Measurements from ENCODE around the gene CACNA1I. TPM values are rescaled to one million over a fixed set of nuclear protein-coding genes. Genes with fewer than 3 reads are reported as not detected.

CACNA1I gene
- polyA plus RNA-seq, 1 donor from 2014 or later: 0.04 TPM

DNA sequence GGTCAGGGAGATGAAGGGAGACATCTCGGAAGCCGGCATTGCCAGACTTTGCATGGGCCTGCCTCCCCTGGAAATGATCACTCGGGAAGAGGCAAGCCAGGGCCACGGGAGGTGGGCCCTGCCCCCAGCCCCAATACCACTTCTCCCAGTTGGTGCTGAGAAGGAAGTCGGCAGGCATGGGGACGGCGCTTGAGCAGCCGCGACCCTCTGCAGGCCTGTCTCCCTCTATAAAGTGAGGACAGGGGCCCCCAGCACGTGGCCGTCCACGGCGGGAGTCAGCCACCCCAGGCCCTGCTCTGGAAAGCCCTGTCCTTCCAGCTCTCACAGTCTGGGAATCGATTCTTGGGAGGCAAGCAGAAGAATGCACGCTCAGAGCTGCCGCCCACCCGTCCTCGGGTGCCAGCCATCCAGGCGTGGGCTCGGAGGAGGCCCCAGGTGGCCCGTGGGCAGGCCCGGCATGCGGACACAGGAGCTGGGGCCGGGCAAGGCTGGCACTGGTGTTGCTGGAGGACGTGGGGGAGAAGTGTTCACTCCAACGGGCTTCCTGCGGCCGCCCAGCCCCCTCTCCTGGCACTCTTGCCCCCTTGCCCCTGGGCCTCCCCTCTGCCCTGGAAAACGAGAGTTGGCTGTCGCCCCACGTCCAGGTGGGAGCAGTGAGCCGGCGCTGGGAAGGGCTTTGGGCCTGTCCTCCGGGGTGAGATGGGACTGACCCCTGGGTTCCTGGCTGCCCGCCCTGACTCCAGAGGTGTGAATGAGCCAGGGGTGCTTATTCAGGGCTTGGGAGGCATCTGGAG is 77.5 kb downstream of the CACNA1I start:
- H3K27me3 Mint-ChIP-seq: peaks cover 3% of the 10 kb centered on the region
- H3K4me3 Mint-ChIP-seq: no peak overlapping the region
- H3K9me3 Mint-ChIP-seq: no peaks in the 10 kb centered on the region
- H3K27ac Mint-ChIP-seq: no peak overlapping the region
- no peaks in the 10 kb centered on the region for H3K4me1 Mint-ChIP-seq
- H3K36me3 Mint-ChIP-seq: no peaks in the 10 kb centered on the region

DNA sequence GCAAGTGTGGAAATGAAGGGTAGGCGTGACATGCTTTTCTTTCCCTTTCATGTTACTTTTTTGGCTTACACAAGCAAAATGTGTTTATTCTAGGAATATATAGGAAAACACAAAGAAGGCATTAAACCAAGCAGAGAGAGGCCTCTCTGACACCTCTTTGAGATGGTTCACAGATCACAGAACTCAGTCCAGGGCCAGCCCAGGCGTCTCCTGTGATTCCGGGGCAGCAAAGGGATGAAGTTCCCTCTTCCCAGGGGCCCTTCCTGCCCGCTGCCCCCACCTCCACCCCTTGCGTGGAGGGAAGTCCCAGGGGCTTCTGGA is 78.0 kb downstream of the CACNA1I start:
- Mint-ChIP-seq H3K27me3 (peaks cover 3% of the 10 kb centered on the region), H3K36me3 (no peaks in the 10 kb centered on the region), H3K4me1 (no peaks in the 10 kb centered on the region), H3K4me3 (no peak overlapping the region), H3K9me3 (no peaks in the 10 kb centered on the region), H3K27ac (no peak overlapping the region)

GRCh38 chr22:39649500-39650089 is 79.0 kb downstream of the CACNA1I start:
- H3K27me3 Mint-ChIP-seq: no peaks in the 10 kb centered on the region
- H3K27ac Mint-ChIP-seq: no peak overlapping the region
- H3K4me1 Mint-ChIP-seq: no peaks in the 10 kb centered on the region
- H3K36me3 Mint-ChIP-seq: no peaks in the 10 kb centered on the region
- H3K4me3 Mint-ChIP-seq: no peak overlapping the region
- no peaks in the 10 kb centered on the region for H3K9me3 Mint-ChIP-seq

DNA sequence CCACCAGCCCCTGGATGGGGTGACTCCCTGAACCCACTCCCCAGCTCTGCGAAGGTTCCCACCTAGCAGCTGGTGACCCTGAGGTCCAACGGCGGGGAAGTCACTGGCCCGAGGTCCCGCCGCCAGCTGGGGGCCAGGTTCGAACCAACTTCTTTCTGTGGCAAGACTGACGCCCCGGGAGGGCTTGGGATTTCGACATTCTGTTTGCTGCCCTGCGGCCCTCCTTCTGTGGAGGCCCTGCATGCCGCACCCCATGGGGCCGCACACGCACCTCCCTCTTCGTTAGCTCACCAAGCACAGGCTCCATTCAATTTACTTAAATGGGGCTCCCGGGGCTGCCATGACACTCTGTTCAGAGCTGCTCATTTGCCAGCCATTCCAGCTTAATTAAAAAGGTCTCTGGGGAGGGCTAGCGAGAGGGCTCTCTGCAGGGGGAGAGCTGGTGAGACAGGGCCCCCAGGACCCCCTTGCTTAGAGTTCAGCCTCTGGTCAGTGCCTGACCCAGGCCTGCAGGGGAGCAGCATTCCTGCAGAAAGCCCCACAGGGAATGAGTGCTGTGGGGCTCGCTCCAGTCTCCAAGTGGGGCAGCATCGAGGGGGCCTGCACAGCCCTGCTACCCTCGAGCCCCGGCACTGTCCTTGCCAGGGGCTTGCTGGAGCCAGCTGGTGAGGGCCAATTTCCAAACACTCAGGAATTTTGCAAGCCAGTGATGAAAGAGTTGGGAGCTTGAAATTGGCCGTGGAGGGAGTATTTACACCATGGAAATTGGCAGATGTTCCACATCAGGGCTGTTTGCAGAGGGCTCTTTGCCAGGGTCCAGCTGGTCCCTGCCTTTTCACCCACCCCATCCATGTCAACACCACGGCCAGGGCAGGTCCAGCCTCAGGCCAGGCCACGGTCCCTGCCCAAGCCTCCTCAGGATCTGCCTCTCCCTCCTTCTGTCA is 80.8 kb downstream of the CACNA1I start:
- Mint-ChIP-seq H3K27ac (no peak overlapping the region), H3K4me1 (no peaks in the 10 kb centered on the region), H3K4me3 (no peak overlapping the region), H3K9me3 (no peaks in the 10 kb centered on the region), H3K36me3 (no peaks in the 10 kb centered on the region), H3K27me3 (peaks cover 9% of the 10 kb centered on the region)

GRCh38 chr22:39652990-39653786 is 82.6 kb downstream of the CACNA1I start:
- Mint-ChIP-seq H3K27me3 (peaks cover 20% of the 10 kb centered on the region), H3K4me3 (no peak overlapping the region), H3K36me3 (no peaks in the 10 kb centered on the region), H3K27ac (no peak overlapping the region), H3K4me1 (no peaks in the 10 kb centered on the region), H3K9me3 (no peaks in the 10 kb centered on the region)

DNA sequence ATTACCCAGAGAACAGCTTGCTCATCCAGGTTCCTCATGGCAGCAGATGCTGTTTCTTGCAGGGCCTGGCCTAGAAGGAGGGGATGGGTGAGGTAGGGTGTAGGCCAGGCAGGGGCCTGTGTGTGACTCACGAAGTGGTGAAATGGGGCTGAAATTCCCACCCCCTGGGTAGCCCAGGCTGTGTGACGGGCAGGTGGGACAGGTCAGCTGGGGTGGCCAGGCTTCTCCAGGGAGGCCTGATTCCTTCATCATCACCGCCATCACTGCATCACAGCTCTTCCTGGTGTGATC is 83.2 kb downstream of the CACNA1I start:
- Mint-ChIP-seq H3K4me3 (no peak overlapping the region), H3K9me3 (no peaks in the 10 kb centered on the region), H3K4me1 (peaks cover 0 to 4% (median 0%) of the 10 kb centered on the region in 3 donors), H3K36me3 (no peaks in the 10 kb centered on the region), H3K27me3 (peaks cover 24% of the 10 kb centered on the region), H3K27ac (no peak overlapping the region)

DNA sequence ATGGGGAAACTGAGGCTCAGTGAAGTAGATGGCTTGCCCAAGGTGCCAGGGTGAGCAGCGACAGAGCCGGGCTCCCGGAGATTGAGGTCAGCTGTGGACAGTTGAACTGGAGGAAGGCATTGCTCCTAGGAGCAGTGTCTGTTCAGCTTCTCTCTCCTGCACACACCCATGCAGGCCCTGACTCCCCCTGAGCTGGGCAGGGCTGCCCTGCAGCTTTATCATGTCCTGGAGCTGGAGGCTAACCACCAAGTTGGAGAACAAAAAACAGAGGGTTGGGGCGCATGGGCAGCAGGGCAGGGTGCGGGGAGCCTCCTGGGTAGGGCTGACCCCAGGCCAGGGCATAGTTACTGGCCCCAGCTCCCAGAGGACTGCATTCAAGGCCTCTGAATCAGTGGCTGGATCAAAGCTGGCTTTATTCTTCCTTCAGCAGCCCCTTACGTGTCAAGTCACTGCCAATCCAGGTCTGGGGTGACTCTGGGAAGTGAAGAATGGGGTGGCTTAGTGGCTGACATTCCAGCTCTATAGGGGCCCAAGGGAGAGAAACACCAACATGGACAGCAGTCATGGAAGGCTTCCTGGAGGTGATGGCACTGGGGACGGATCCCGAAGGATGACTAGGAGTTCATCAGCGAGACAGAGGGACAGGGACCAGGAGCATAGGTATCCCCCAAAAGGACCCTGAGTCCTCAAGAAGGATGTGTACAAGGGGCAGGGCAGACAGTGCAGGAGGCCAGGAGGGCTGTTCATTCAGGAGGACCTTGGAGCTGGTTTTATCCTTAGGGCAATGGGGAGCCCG is 83.8 kb downstream of the CACNA1I start:
- no peaks in the 10 kb centered on the region for H3K36me3 Mint-ChIP-seq
- H3K27ac Mint-ChIP-seq: no peak overlapping the region
- H3K27me3 Mint-ChIP-seq: peaks cover 26% of the 10 kb centered on the region
- peak overlapping the region in 1 of 4 donors; percentile 41 for H3K4me3 Mint-ChIP-seq
- no peaks in the 10 kb centered on the region for H3K9me3 Mint-ChIP-seq
- H3K4me1 Mint-ChIP-seq: peaks cover 0 to 4% (median 0%) of the 10 kb centered on the region in 3 donors

- Mint-ChIP-seq H3K9me3 (no peaks in the 10 kb centered on the region), H3K4me3 (no peak overlapping the region), H3K27ac (no peak overlapping the region), H3K4me1 (peaks cover 0 to 4% (median 0%) of the 10 kb centered on the region in 3 donors), H3K36me3 (no peaks in the 10 kb centered on the region), H3K27me3 (peaks cover 30% of the 10 kb centered on the region)
Measured at GRCh38 chr22:39655004-39655579, 84.5 kb downstream of the CACNA1I start.

GRCh38 chr22:39655831-39656230 is 85.3 kb downstream of the CACNA1I start:
- Mint-ChIP-seq H3K36me3 (no peaks in the 10 kb centered on the region), H3K4me3 (no peak overlapping the region), H3K9me3 (no peaks in the 10 kb centered on the region), H3K4me1 (peaks cover 0 to 4% (median 0%) of the 10 kb centered on the region in 3 donors), H3K27ac (no peak overlapping the region), H3K27me3 (peaks cover 36% of the 10 kb centered on the region)

- H3K4me3 Mint-ChIP-seq: no peak overlapping the region
- no peaks in the 10 kb centered on the region for H3K9me3 Mint-ChIP-seq
- peaks cover 0 to 5% (median 0%) of the 10 kb centered on the region in 3 donors for H3K4me1 Mint-ChIP-seq
- H3K36me3 Mint-ChIP-seq: no peaks in the 10 kb centered on the region
- H3K27me3 Mint-ChIP-seq: peaks cover 44% of the 10 kb centered on the region
- no peak overlapping the region for H3K27ac Mint-ChIP-seq
Measured at GRCh38 chr22:39656495-39657490, 86.2 kb downstream of the CACNA1I start.

- no peaks in the 10 kb centered on the region for H3K9me3 Mint-ChIP-seq
- H3K27me3 Mint-ChIP-seq: peaks cover 54% of the 10 kb centered on the region
- H3K27ac Mint-ChIP-seq: peak overlapping the region in 2 of 3 donors; percentile 16 to 55
- H3K4me3 Mint-ChIP-seq: peak overlapping the region in 2 of 4 donors; percentile 22 to 54
- peaks cover 1% of the 10 kb centered on the region for H3K36me3 Mint-ChIP-seq
- peaks cover 1 to 8% (median 4%) of the 10 kb centered on the region in 3 donors for H3K4me1 Mint-ChIP-seq
Measured at GRCh38 chr22:39658367-39658766, 87.8 kb downstream of the CACNA1I start.

DNA sequence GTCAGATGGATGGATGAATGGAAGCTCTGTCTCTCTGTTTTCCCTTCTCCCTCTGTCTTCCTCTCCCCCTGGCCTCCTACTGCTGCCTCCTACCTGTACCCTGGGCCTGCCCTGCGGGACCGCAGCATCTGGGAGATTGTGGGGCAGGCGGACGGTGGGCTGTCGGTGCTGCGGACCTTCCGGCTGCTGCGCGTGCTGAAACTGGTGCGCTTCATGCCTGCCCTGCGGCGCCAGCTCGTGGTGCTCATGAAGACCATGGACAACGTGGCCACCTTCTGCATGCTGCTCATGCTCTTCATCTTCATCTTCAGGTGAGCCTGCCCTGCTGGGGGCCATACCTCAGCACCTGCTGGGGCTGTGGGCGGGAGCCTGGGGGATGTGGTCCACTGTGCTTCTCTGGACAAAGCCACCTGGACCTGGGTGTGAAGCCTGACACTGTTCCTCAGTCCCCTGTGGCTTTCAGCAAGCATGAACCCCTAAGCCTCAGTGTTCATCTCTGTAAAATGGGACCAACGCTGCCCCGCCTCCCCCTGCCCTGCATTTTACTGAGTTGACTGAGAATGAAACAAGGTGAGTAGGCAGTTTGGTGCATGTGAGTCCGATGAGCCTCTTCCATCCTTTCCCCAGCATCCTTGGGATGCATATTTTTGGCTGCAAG is 88.4 kb downstream of the CACNA1I start:
- no peak overlapping the region for H3K27ac Mint-ChIP-seq
- peak overlapping the region in 1 of 4 donors; percentile 54 for H3K4me3 Mint-ChIP-seq
- H3K4me1 Mint-ChIP-seq: peaks cover 1 to 8% (median 4%) of the 10 kb centered on the region in 3 donors
- peaks cover 1% of the 10 kb centered on the region for H3K36me3 Mint-ChIP-seq
- peaks cover 59% of the 10 kb centered on the region for H3K27me3 Mint-ChIP-seq
- no peaks in the 10 kb centered on the region for H3K9me3 Mint-ChIP-seq
